ENCODE results near the gene TBC1D3K. TPM values are rescaled to one million over a fixed set of nuclear protein-coding genes. Genes with fewer than 3 reads are reported as not detected.
"Not testable (repeated sequence)": the region's sequence is repeated elsewhere in the genome, so short reads cannot be mapped to it uniquely, and the experiment has no call there.

Gene TBC1D3K
- not detected for total RNA-seq

GRCh38 chr17:37924115-37924514, at the start of gene TBC1D3K:
Gene TBC1D3K, plus strand, starts transcription at chr17:37924415. Its CDS starts 1,585 bp downstream, at chr17:37926000.
- H3K4me1 ChIP-seq; H3K4me3 ChIP-seq; H3K36me3 ChIP-seq; H3K27ac ChIP-seq; H3K27me3 ChIP-seq; H3K9me3 ChIP-seq; intact Hi-C loops (cut with DNase I; ENCODE audit: low total_unique reads); in situ Hi-C loops (cut with MboI; ENCODE audit: low pct_ligation_motif_present in 1 of 4, low pct_unique_long_range_greater_than_20kb in 1 of 4, low sequenced_read_pairs in 3 of 4); DNase-seq: not testable (repeated sequence)
- WGBS, 2 donors (ENCODE audit: low coverage in 1 of 2) = no CpG with 5 or more reads among the region's 10 CpGs

GRCh38 chr17:37884516-37884915, 39.7 kb upstream of the TBC1D3K start:
- TF ChIP-seq POLR2A (IDR thresholded peaks at IDR 0.05) (no peak), POLR2AphosphoS5 (IDR thresholded peaks at IDR 0.05) (no peak), CTCF (IDR thresholded peaks at IDR 0.05) (no peak), EP300 (IDR thresholded peaks at IDR 0.05; ENCODE audit: low read depth) (no peak)
- no peaks in the 10 kb centered on the region for H3K27me3 ChIP-seq
- no peak overlapping the region for H3K27ac ChIP-seq
- DNase-seq = no peak
- no peaks in the 10 kb centered on the region for H3K4me1 ChIP-seq
- intact Hi-C loops (cut with DNase I; ENCODE audit: low total_unique reads) = no loop called here
- in situ Hi-C loops (cut with MboI; ENCODE audit: low pct_ligation_motif_present in 1 of 4, low pct_unique_long_range_greater_than_20kb in 1 of 4, low sequenced_read_pairs in 3 of 4) = no loop called here
- no peaks in the 10 kb centered on the region for H3K36me3 ChIP-seq
- H3K4me3 ChIP-seq = no peak overlapping the region
- no peaks in the 10 kb centered on the region for H3K9me3 ChIP-seq
- WGBS, 2 donors (ENCODE audit: low coverage in 1 of 2) = 29 to 44% methylated on average over 2 of the region's 2 CpGs

GRCh38 chr17:37885136-37885535, 39.1 kb upstream of the TBC1D3K start:
- no peaks in the 10 kb centered on the region for H3K27me3 ChIP-seq
- WGBS, 2 donors (ENCODE audit: low coverage in 1 of 2) = 70 to 84% methylated on average over 3 to 5 of the region's 5 CpGs
- H3K9me3 ChIP-seq = no peaks in the 10 kb centered on the region
- in situ Hi-C loops (cut with MboI; ENCODE audit: low pct_ligation_motif_present in 1 of 4, low pct_unique_long_range_greater_than_20kb in 1 of 4, low sequenced_read_pairs in 3 of 4) = no loop called here
- no peak for TF ChIP-seq EP300 (IDR thresholded peaks at IDR 0.05; ENCODE audit: low read depth)
- no peak for TF ChIP-seq POLR2A (IDR thresholded peaks at IDR 0.05)
- no peak for TF ChIP-seq CTCF (IDR thresholded peaks at IDR 0.05)
- TF ChIP-seq POLR2AphosphoS5 (IDR thresholded peaks at IDR 0.05) = no peak
- no peak for DNase-seq
- no peak overlapping the region for H3K27ac ChIP-seq
- no peaks in the 10 kb centered on the region for H3K4me1 ChIP-seq
- intact Hi-C loops (cut with DNase I; ENCODE audit: low total_unique reads) = no loop called here
- H3K4me3 ChIP-seq = no peak overlapping the region
- H3K36me3 ChIP-seq = no peaks in the 10 kb centered on the region

GRCh38 chr17:37888881-37889280, 35.3 kb upstream of the TBC1D3K start:
- Histone ChIP-seq H3K9me3 (no peaks in the 10 kb centered on the region), H3K4me3 (no peak overlapping the region), H3K36me3 (no peaks in the 10 kb centered on the region), H3K4me1 (no peaks in the 10 kb centered on the region), H3K27ac (no peak overlapping the region), H3K27me3 (no peaks in the 10 kb centered on the region)
- intact Hi-C loops (cut with DNase I; ENCODE audit: low total_unique reads) = no loop called here
- TF ChIP-seq EP300 (IDR thresholded peaks at IDR 0.05; ENCODE audit: low read depth) (no peak), CTCF (IDR thresholded peaks at IDR 0.05) (no peak), POLR2A (IDR thresholded peaks at IDR 0.05) (no peak), POLR2AphosphoS5 (IDR thresholded peaks at IDR 0.05) (no peak)
- WGBS, 2 donors (ENCODE audit: low coverage in 1 of 2) = 73 to 87% methylated on average over 2 of the region's 2 CpGs
- in situ Hi-C loops (cut with MboI; ENCODE audit: low pct_ligation_motif_present in 1 of 4, low pct_unique_long_range_greater_than_20kb in 1 of 4, low sequenced_read_pairs in 3 of 4) = no loop called here
- no peak for DNase-seq

GRCh38 chr17:37896961-37897360, 27.3 kb upstream of the TBC1D3K start:
- H3K9me3 ChIP-seq; H3K27me3 ChIP-seq; H3K4me3 ChIP-seq; H3K36me3 ChIP-seq; H3K4me1 ChIP-seq; intact Hi-C loops (cut with DNase I; ENCODE audit: low total_unique reads); H3K27ac ChIP-seq; in situ Hi-C loops (cut with MboI; ENCODE audit: low pct_ligation_motif_present in 1 of 4, low pct_unique_long_range_greater_than_20kb in 1 of 4, low sequenced_read_pairs in 3 of 4); DNase-seq: not testable (repeated sequence)

Small RNAs within 50 kb of the gene (small RNA-seq; reads per million reads assigned to genes)
- gene RF00001 (0 reads per million in 4 donors), gene RNU6-489P (0 reads per million in 4 donors)

Other genes starting within 250 kb of the TBC1D3K start
- gene HNF1B, start 179.4 kb upstream of the TBC1D3K start, total RNA-seq = 10 to 100 TPM; 22.7 to 35.2 (median 24.9) TPM
- gene TBC1D3L, start 64.6 kb downstream of the TBC1D3K start, total RNA-seq = 10 to 100 TPM; 15.7 to 83.6 (median 23.2) TPM
- under 1 TPM in 1 of 4 donors, not detected in 3; 0.27 TPM for gene TBC1D3D, start 79.6 kb downstream of the TBC1D3K start, total RNA-seq
- not detected for gene TBC1D3C, start 144.2 kb downstream of the TBC1D3K start, total RNA-seq
- gene TBC1D3E, start 203.5 kb downstream of the TBC1D3K start, total RNA-seq = not detected